Skin of body (tissue), 2 donors: Measurements from ENCODE around the gene MCL1. TPM values are rescaled to one million over a fixed set of nuclear protein-coding genes. Genes with fewer than 3 reads are reported as not detected.
A peak's percentile ranks its signal among the peaks of the same experiment; 100 is the strongest.
"Not testable (repeated sequence)": the region's sequence is repeated elsewhere in the genome, so short reads cannot be mapped to it uniquely, and the experiment has no call there.

Source experiments
- DNase-seq: peaks from one replicate; lab custom pipeline; 2025; lab: John Stamatoyannopoulos, UW
- total RNA-seq: library from RNA; depleted of rRNA; stranded (reverse); fragments of >200 nt; gene quantifications from one replicate; pipeline ENCODE4 v1.2.3, GENCODE V29; 2014

Gene MCL1
- total RNA-seq, 1 donor from 2014 or later: 172 TPM

- DNase-seq: not testable (repeated sequence)
Measured at GRCh38 chr1:150602372-150602771, 23.0 kb upstream of the MCL1 start.

DNA sequence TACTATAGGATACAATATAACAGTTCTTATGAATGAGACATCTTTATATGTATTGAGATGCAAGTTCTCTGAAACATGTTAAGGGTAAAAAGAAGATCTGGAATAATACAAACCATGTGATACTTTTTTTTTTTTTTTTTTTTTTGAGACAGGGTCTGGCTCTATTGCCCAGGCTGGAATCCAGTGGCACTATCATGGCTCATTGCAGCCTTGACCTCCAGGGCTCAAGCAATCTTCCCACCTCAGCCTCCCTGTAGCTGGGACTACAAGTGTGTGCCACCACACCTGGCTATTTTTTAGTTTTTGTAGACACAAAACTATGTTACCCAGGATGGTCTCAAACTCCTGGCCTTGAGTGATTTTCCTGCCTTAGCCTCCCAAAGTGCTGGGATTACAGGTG, 22.1 kb upstream of the MCL1 start:
- DNase-seq: no peak

DNA sequence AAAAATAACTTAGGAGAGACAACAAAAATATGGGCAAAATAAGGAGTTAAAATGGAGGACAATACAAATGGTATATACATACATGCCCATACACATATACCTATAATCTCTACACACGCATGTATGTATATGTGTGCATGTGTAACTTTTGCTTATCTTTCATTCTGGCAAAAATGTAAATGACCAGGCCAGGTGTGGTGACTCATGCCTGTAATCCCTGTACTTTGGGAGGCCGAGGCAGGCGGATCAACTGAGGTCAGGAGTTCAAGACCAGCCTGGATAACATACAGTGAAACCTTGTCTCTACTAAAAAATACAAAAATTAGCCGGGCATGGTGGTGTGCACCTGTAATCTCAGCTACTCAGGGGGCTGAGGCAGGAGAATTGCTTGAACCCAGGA, 18.9 kb upstream of the MCL1 start:
- not testable (repeated sequence) for DNase-seq

DNA sequence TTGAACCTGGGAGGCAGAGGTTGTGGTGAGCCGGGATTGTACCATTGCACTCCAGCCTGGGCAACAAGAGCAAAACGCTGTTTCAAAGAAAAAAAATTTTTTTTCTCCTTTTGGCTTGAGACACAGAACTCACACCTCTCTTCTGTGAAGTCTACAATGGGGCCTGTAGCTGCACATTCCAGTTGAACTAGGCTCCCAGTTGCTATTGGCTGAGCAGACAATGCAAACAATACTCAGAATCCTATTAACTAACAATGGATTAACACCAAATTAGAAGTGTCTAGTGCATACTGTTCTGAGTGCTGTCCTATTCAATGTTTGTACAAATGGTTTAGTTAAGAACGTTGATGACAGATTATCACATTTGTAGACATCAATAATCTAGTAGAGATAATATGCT, 17.6 kb upstream of the MCL1 start:
- DNase-seq: no peak

DNA sequence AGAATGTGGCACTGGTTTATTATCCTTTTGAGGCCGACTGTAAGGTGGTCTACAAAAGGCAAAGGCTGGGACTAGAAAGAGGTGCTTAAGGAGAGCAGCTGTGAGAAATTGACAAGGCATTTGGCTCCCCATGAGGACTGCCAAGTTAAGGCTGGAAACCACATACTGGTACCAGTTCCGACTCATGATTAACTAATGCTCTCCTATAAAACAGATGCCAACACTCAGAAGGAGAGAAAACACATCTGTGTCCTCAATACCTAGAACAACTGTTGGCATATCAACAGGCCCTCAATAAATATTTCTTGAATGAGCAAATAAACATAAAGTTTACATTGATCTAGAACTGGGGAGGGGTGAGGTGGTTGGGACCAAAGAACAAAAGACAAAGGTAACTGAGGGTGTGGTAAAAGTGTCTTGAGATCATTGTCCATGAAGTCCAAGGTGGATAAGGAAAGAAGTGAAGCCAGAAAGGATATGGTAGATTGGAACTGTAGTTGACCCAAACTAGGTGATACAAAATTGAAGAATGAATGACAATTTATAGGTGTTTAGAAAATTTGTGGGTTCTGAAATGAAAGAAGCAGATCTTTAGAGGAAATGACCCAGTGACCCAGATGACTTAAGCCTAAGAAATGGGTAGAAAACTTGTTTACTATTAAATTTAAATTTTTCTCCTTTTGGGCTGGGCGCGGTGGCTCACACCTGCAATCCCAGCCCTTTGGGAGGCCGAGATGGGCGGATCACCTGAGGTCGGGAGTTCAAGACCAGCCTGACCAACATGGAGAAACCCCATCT, 16.9 kb upstream of the MCL1 start:
- no peak for DNase-seq

DNA sequence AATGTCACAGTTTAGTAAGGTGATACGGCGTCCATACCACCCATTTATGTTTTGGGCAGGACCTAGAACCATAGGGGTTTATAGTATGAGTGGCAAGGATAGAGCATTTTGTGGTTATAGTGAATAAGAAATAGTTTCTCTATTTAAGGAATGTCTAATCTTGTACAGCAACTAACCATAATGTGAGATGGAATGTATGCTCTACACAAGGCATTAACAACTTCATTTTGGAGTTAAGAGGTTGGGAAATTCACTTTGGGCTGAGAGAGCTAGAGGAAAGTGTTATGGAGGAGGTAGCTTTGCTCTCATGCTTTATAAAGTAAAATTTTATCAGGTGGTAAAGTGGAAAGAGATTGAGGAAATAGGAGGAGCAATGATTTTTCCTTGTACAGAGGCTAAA, 3.0 kb upstream of the MCL1 start:
- no peak for DNase-seq

GRCh38 chr1:150581962-150582361, 2.6 kb upstream of the MCL1 start:
- not testable (repeated sequence) for DNase-seq

GRCh38 chr1:150581437-150581836, 2.0 kb upstream of the MCL1 start:
- DNase-seq: not testable (repeated sequence)

GRCh38 chr1:150580966-150581365, 1.6 kb upstream of the MCL1 start:
- not testable (repeated sequence) for DNase-seq

DNA sequence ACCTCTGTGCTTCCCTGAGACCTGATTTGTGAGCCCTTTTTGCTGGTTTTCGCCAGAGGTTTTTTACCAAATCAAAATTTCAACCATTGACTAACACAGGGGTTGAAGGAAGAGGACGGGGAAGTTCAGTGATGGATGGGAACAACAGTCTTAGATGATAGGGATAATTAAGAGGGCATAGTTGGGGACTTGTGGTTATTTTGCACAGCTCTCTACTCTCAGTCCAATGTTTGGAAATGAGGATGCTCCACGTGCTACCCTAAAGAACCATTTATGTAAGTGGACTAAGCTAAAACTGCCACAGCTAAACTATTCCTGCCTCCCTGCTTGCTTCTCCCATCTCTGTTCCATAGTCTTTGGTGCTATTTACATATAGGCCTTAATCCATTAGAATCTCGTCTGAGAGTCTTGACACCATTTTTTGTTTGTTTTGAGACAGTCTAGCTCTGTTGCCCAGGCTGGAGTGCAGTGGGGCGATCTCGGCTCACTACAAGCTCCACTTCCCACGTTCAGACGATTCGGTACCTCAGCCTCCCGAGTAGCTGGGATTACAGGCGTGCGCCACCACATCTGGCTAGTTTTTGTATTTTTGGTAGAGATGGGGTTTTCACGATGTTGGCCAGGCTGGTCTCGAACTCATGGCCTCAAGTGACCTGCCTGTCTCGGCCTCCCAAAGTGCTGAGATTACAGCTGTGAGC, 684 bp upstream of the MCL1 start:
- no peak for DNase-seq

DNA sequence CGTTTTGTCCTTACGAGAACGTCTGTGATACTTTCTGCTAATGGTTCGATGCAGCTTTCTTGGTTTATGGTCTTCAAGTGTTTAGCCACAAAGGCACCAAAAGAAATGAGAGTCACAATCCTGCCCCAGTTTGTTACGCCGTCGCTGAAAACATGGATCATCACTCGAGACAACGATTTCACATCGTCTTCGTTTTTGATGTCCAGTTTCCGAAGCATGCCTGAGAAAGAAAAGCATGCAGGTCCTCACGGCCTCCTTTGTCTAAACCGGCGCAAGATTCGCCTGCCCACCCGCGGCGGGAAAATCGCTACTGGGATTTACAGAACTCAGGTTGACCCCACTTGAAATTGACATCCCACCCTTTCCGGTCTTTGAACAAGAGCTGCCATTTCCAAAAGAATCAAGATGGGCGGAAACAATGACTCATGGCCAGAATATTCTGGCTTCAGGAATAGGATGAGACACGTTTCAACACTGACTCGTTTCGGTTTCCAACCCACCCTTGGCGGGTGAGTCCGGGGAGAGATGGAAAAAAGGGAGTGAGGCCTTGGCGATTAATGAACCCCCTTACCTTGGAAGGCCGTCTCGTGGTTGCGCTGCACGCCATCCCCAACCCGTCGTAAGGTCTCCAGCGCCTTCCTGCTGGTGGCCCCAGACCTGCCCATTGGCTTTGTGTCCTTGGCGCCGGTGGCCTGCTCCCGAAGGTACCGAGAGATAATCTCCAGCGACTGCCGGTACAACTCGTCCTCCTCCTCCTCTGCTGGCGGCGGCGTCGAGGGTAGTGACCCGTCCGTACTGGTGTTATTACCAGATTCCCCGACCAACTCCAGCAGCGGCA, 919 bp downstream of the MCL1 start:
- DNase-seq: peak; percentile 92

GRCh38 chr1:150577557-150578271, 1.7 kb downstream of the MCL1 start:
- peak; percentile 44 for DNase-seq

GRCh38 chr1:150576794-150577556, 2.4 kb downstream of the MCL1 start:
- no peak for DNase-seq

DNA sequence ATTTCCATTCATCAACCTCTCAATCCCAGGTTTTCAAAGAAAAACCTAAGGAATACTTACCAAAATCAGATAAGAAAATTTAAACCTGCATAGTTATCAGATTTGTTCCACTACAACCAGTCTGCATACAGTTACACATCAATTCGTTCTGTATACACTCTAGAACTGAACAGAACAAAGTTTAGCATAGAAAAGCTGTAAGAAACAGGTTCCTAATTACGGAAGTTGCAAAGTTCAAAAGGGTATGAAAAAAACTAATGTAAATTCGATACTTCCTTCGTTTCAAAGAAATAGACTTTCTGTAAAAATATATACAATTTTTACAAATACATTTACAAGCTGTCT, 3.1 kb downstream of the MCL1 start:
- no peak for DNase-seq

DNA sequence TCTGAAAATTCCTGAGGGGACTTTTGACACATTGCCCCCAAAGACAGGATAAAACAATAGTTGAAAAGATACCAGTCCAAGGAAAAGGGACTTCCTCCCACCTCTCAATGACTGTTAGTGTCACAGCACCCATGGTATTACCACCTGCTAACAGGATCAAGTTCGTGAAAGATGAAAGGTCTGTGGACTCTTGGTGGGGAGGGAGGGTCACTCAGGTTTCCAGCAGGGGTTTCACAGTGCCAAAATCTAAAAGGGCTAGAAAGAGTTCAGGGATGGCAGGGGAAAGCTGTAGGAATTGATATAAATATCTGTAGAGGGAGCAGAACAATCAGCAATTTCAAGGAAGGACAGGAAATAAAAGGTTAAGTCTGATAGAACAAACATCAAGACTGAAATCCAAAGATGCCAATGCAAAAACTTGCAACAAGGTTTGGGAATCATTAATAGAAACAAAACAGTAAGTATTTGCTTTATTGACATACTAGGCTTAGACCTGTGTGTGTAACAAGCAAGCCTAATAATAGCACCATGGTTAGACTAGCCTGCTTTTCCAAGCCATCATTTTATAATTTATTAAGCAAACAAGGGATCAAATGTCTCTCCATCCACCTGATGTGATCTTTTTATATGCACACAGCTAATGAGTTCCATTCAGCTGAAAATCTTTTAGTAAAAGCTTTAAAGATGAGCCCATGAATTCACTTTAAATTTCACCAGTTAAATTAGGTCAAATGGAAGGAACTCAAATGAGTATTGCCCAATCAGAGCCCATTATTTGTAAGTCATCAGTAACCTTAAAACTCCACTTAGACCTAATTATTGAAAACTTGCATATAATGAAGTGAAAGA, 3.7 kb downstream of the MCL1 start:
- no peak for DNase-seq

GRCh38 chr1:150575072-150575489, 4.3 kb downstream of the MCL1 start:
- no peak for DNase-seq

- no peak for DNase-seq
Measured at GRCh38 chr1:150574260-150575071, 4.9 kb downstream of the MCL1 start.

GRCh38 chr1:150573648-150574071, 5.8 kb downstream of the MCL1 start:
- DNase-seq: not testable (repeated sequence)
